T-helper 1 cell (primary cell): ENCODE results near the gene PRRX1.

ENCODE experiments used
- DNase-seq, 5 donors: peaks; one replicate each; pipeline ENCODE4 v3.0.0-alpha.2; 2012 to 2020

PRRX1 gene

GRCh38 chr1:170770254-170770653, 106.3 kb downstream of the PRRX1 start:
- DNase-seq, result no peak

- DNase-seq, result no peak
Measured at GRCh38 chr1:170776252-170776651, 112.3 kb downstream of the PRRX1 start.

- no peak for DNase-seq
Measured at GRCh38 chr1:170776777-170777176, 112.8 kb downstream of the PRRX1 start.
